GM18498 (cell line): ENCODE results near the gene PYGM.

Experiments used
- ATAC-seq: cut with Tn5 transposase; IDR thresholded peaks from one replicate; pipeline ENCODE4 v1.9.1; 2021; ENCODE audit warnings: mild to moderate bottlenecking, moderate library complexity; ENCODE audit not compliant: unreplicated experiment

The PYGM gene

DNA sequence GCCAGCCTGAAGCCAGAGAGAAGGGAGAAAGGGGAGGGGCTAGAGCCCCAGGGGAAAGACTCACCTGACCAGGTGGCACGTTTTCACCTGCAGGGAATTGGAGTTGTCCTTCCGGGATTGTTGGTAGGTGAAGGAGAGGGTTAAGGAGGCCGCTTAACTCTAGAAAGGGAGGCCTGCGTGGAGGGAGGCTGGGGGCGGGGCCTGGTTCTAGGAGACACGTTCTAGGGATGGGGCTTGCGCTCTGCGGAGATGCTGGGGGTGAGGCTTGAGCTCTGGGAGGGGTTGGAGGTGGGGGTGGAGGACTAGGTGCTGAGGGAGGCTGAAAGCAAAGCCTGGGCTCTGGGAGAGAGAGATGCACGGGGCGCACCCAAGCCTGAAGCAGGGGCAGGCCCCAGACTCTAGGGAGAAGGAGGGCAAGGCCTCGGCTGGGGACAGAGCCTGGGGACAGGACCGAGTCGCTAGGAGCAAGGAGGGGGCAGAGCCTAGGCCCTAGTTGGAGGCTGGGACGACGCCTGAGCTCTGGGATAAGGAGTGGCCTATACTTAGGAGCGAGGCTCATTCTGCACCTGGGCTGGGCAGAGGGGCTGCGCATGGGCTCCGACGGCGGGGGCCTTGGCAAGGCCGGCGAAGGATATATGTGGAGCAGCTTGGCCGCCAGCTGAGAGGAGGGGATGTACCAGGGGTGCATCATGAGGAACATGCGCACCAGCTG, 18.2 kb downstream of the PYGM start:
- no peak for ATAC-seq

DNA sequence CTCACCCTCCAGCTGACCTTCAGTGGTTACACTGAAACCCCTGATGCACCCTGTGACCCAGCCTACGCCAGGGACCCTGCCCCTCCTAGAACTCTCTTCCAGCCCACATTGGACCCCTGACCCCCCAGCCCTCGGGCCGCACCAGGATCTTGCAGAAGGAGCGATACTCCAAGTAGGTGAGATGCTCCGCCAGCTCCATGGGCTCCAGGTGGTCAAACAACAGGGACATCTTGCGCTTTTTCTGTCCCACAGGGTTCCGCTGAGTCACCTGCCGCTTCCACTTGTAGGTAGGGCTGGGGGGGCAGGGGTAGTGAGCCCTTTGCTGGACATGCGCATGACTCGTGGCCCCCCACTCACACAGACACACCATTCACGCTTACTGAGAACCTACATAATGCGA, 19.9 kb downstream of the PYGM start:
- ATAC-seq = no peak

GRCh38 chr11:64736654-64737053, 23.1 kb downstream of the PYGM start:
- ATAC-seq = no peak

DNA sequence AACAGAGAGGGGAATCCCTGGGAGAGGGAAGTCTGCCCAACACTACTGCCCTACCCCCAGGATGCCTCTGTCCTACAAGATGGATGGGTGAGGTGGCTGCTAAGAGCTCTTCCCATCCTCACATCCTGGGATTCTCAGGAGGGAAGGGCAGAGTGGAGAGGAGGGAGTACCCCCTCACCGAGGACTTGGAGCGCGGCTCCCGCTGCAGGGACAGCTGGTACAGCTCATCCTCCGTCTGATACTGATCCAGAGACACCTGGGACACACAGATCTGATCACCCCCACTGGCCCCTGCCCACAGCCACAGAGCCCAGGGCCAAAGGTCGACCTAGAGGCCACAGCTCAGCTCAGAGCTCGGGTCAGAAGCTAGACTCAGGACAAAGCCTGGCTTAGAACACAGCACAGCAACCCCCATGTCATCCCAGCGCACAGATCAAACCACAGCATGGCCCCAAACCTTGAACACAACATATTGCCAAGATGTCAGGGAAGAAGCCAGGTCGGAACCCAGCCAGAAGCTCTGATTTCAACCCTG, 24.0 kb downstream of the PYGM start:
- ATAC-seq = no peak

- ATAC-seq = no peak
Measured at GRCh38 chr11:64734811-64735724, 24.7 kb downstream of the PYGM start.

DNA sequence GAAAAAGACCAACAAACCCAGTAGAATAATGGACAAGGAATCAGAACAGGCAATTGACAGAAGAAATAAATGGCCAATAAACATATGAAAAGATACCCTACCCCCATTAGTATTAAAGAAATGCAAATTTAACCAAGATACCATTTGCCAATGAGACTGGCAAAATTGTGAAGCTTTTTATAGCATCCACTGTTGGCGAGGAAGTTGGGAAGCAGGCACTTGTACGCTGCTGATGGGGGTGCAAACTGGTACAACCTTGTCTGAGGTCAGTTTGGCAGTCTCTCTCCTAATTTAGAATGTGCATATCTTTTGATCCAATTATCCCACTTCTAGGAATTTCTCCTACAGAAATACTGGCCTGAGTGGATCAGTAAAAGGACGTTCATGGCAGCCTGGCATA, 28.2 kb downstream of the PYGM start:
- ATAC-seq = no peak

DNA sequence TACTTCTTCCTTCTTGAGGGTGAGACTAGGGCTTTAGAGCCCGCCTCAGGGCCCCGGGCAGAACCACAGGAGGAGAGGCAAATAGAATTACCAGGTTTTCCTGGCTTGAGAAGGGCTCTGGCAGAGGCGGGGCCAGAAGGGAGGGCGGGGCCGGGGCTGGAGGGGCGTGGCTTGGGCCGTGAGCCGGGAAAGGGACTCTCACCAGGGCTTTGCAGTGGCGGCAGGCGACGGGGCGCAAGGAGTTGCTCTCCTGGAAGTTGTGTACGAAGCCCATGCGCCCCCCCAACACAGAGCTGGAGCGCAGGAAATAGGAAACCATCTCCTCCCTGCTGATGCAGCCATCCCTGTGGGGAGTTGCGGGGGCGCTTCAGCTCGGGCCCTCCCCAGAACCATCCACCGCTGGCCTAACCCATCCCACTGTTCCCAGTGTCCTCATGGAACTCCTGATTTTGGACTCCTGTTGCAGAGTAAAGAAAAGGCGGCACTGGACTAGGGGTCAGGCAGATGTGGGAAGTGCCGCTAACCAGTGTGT, 29.9 kb downstream of the PYGM start:
- no peak for ATAC-seq

- no peak for ATAC-seq
Measured at GRCh38 chr11:64728757-64729365, 30.9 kb downstream of the PYGM start.

GRCh38 chr11:64726867-64727530, 32.8 kb downstream of the PYGM start:
- ATAC-seq = no peak

DNA sequence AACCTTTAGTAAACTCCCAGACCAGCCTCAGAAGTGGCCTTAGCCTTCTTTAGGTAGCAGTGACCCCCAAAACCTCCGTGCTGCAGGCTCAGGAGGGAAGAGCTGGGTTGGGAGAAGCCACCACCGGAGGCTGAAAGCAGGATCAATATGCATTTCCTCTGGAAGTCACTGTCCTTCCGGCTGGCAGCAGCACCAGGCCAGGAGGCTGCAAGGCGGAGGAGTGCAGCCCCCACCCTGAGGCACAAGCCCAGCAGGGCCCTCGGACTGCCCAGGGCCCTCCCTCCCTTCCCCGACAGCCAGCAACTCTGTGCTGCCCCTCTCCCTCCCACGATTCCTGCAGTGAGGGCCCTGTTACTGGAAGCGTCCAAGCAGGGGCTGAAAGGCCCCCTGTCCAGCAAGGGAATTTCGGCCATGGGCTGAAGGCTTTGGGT, 33.5 kb downstream of the PYGM start:
- ATAC-seq = no peak

DNA sequence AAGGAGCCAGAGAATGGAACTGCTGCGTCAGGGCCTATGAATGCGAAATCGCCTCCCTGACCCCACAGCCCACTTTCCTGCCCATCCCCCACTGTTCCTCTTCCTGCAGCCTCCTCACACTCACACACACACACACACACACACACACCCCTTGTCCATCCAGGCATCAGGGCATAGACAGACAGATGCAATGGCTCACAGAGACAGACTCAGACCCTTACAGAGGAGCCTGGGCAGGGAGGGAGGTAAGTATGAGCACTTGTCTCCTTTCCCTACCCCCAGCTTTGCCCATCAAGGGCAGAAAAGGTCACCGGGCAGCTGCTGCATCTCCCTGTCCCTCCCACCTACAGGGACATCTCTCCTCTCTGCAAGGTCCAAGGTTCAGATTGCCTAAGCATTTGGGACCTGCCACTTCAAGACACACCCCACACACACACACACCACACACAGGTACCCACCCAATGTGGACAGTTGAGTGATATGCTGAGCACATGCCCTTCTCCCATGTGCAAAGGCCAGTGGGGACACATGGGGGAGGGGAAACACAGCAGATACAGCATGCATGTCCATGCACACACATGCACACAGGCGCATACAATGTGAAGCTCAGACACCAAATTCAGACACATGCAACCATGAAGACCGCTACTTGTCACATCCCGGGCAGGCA, 34.8 kb downstream of the PYGM start:
- ATAC-seq = no peak

DNA sequence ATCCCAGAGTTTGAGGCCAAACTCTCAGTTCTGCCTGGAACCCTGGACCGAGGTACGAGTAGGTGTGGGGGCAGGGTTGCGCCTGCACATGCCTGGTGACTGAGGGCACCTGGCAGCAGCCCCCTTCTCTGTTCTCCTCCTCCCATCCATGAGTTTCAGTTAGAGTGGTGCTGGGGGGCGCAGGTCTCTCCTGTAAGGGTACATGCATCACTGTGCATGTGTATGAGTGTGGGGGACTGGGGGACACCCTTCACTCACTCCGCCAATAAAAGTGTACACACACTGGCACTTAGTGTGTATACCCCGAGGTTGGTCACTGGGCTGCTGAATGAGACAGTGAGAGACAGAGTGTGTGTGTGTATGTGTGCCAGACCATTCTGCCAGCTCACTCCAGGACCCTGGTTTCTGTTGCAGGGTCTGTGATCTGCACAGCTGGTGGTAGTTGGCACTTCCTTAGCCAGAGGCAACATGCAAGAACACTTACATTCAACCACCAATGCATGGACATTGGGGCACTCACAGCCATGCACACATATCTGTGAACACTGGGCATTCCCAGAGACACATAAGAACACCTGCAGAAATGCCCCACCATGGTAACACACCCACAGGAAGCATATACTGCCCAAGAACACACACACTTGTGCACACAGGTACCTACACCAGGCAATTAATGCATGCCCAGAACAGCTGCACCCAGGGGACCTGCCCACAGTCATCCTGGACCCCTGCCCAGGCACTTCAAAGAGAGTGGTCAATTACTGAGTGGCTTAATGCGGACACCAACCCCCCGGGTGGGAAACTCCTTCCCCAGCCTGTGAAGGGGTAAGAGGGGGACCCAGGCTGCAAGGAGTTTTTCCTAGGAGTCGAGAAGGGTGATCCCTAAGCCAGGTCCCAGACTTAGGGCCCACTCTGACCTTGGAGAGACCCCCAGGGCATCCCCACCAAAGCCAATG, 35.6 kb downstream of the PYGM start:
- ATAC-seq = no peak

- ATAC-seq = peak; percentile 96
Measured at GRCh38 chr11:64723117-64723906, 36.5 kb downstream of the PYGM start, which contains the start of gene NRXN2. Gene NRXN2 (minus strand): TSS chr11:64723197. CDS start chr11:64713699, 9,498 bp downstream.

GRCh38 chr11:64722141-64723065, 37.4 kb downstream of the PYGM start:
- ATAC-seq = no peak

- ATAC-seq = no peak
Measured at GRCh38 chr11:64721359-64721699, 38.4 kb downstream of the PYGM start.

DNA sequence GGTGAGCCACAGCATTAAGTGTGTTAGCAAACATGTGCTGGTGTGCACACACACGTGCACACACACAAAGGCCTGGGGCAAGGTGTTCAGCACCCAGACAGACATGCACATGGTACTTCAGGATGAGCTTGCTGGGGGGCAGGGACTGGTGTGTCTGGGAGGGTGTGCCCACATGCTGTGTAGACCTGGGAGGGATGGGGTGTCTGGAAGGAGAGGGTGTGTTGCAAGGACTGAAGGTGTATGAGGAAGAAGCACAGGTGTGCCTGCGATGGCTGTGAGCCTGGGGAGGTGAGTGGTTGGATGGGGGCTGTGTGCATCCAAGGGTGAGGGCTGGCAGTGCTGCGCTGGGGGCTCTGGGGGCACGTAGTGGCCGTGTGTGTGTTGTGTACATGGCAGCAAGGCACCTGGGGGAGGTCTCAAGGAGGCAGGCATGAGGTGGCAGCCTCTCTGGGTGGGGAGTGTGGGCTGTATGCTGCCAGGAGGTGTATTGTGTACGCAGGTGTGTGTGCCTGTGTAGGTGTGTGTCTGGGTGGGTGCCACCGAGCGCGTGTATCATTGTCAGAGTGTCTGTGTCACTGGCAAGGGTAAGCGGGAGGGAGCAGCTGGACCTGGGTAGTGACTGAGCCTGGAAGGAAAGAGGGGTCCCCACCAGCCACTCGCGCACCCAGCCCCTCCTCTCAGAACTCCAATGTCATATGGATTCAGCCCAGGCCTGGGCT, 39.0 kb downstream of the PYGM start:
- ATAC-seq = no peak
